ENCODE measurements around the gene KLHL1.

DNA sequence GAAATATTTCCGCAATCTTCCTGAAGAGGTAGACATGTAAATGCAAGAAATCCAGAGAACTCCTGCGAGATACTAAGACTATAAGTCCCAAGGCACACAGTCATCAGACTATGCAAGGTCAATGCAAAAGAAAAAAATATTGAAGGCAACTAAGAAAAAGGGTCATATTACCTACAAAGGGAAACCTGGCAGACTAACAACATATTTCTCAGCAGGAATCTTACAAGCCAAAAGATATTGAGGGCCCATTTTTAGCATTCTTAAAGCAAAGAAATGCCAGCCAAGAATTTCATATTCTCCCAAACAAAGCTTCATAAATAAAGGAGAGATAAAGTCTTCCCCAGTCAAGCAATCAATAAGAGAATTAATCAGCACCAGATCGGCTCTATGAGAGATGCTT lies 299.1 kb downstream of the KLHL1 start:
- TF ChIP-seq, protein P1, sequence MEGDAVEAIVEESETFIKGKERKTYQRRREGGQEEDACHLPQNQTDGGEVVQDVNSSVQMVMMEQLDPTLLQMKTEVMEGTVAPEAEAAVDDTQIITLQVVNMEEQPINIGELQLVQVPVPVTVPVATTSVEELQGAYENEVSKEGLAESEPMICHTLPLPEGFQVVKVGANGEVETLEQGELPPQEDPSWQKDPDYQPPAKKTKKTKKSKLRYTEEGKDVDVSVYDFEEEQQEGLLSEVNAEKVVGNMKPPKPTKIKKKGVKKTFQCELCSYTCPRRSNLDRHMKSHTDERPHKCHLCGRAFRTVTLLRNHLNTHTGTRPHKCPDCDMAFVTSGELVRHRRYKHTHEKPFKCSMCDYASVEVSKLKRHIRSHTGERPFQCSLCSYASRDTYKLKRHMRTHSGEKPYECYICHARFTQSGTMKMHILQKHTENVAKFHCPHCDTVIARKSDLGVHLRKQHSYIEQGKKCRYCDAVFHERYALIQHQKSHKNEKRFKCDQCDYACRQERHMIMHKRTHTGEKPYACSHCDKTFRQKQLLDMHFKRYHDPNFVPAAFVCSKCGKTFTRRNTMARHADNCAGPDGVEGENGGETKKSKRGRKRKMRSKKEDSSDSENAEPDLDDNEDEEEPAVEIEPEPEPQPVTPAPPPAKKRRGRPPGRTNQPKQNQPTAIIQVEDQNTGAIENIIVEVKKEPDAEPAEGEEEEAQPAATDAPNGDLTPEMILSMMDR (conservative IDR thresholded peaks at IDR 0.05; ENCODE audit: low read length): no peak
- TF ChIP-seq EZH2phosphoT487 (IDR thresholded peaks at IDR 0.05; ENCODE audit: borderline replicate concordance): no peak

All from Loucy (cell line).